ENCODE data around the gene CD27. TPM values are rescaled to one million over a fixed set of nuclear protein-coding genes. Genes with fewer than 3 reads are reported as not detected.
A peak's percentile ranks its signal among the peaks of the same experiment; 100 is the strongest.

CD27 gene
- total RNA-seq, 2 experiments from 2014 or later: 85.4 to 116 TPM

GRCh38 chr12:6451348-6452244, 6.8 kb downstream of the CD27 start, which contains the start of gene TAPBPL:
Gene TAPBPL, plus strand, starts transcription at chr12:6452042. Its CDS starts 207 bp downstream, at chr12:6452249.
- intact Hi-C loops (cut with DNase I, micrococcal nuclease): loop anchor here (1.0 to 5.0 kb wide), 5 partner anchors 10 to 42 kb away; partner anchors contain the start of genes MRPL51 (in 2 of the 2) and NCAPD2 (in 1 of the 2)
- POLR2A ChIA-PET: interaction anchor here (0.9 to 2.7 kb wide), 7 partner anchors 9 to 115 kb away, joined by 3 to 20 read pairs (median 8); partner anchors contain the start of genes GAPDH and VAMP1
- ATAC-seq: peak; percentile 84
- CTCF ChIA-PET: interaction anchor here (0.7 to 3.6 kb wide), 10 partner anchors 8 to 234 kb away, joined by 3 to 34 read pairs (median 4); partner anchors contain the start of gene VAMP1
- Mint-ChIP-seq H3K4me1 (peaks cover 67% of the 10 kb centered on the region), H3K4me3 (peak within 1 kb of the TSS; percentile 100), H3K27ac (peak within 1 kb of the TSS; percentile 99), H3K36me3 (ENCODE audit: low read depth) (peaks cover 86% of the 10 kb centered on the region), H3K27me3 (no peaks in the 10 kb centered on the region), H3K9me3 (ENCODE audit: low read depth) (no peaks in the 10 kb centered on the region)
- DNase-seq: peak; percentile 91

GRCh38 chr12:6452245-6452943, 7.6 kb downstream of the CD27 start:
- Mint-ChIP-seq H3K4me1 (peaks cover 68% of the 10 kb centered on the region), H3K36me3 (ENCODE audit: low read depth) (peaks cover 87% of the 10 kb centered on the region), H3K4me3 (peak overlapping the region; percentile 100), H3K9me3 (ENCODE audit: low read depth) (no peaks in the 10 kb centered on the region), H3K27me3 (no peaks in the 10 kb centered on the region), H3K27ac (peak overlapping the region; percentile 99)
- POLR2A ChIA-PET: interaction anchor here (0.9 to 2.7 kb wide), 8 partner anchors 8 to 116 kb away, joined by 3 to 20 read pairs (median 6); partner anchors contain the start of genes GAPDH and VAMP1
- peak; percentile 3 for ATAC-seq
- CTCF ChIA-PET: interaction anchor here (1.2 to 3.6 kb wide), 6 partner anchors 9 to 168 kb away, joined by 3 to 34 read pairs (median 12); partner anchors contain the start of gene VAMP1
- intact Hi-C loops (cut with DNase I, micrococcal nuclease): loop anchor here (1.0 to 5.0 kb wide), 3 partner anchors 9 to 40 kb away; partner anchors contain the start of genes MRPL51 (in 1 of the 2) and NCAPD2 (in 1 of the 2)
- DNase-seq: peak; percentile 47

- ATAC-seq: no peak
- peak overlapping the region; percentile 100 for H3K4me3 Mint-ChIP-seq
- ChIA-PET POLR2A (interaction anchor here (0.9 to 2.7 kb wide), 6 partner anchors 8 to 82 kb away, joined by 3 to 20 read pairs (median 9); partner anchors contain the start of gene VAMP1), CTCF (interaction anchor here (0.6 to 3.6 kb wide), 6 partner anchors 9 to 29 kb away, joined by 3 to 34 read pairs (median 14); partner anchors contain the start of gene VAMP1)
- intact Hi-C loops (cut with DNase I, micrococcal nuclease): loop anchor here (1.0 to 5.0 kb wide), 3 partner anchors 8 to 39 kb away; partner anchors contain the start of genes MRPL51 (in 1 of the 2) and NCAPD2 (in 1 of the 2)
- DNase-seq: peak; percentile 59
- no peaks in the 10 kb centered on the region for H3K27me3 Mint-ChIP-seq
- H3K4me1 Mint-ChIP-seq: peaks cover 63% of the 10 kb centered on the region
- H3K9me3 Mint-ChIP-seq (ENCODE audit: low read depth): no peaks in the 10 kb centered on the region
- H3K36me3 Mint-ChIP-seq (ENCODE audit: low read depth): peaks cover 88% of the 10 kb centered on the region
- H3K27ac Mint-ChIP-seq: peak overlapping the region; percentile 99
Measured at GRCh38 chr12:6452944-6453630, 8.3 kb downstream of the CD27 start.

GRCh38 chr12:6457220-6457945, 12.6 kb downstream of the CD27 start:
- intact Hi-C loops (cut with DNase I, micrococcal nuclease): no loop called here
- no peak for ATAC-seq
- no peak overlapping the region for H3K4me3 Mint-ChIP-seq
- no peaks in the 10 kb centered on the region for H3K27me3 Mint-ChIP-seq
- no peaks in the 10 kb centered on the region for H3K9me3 Mint-ChIP-seq (ENCODE audit: low read depth)
- ChIA-PET POLR2A (interaction anchor here (0.8 kb wide), 2 partner anchors 11 to 33 kb away, joined by 3 to 5 read pairs; no protein-coding TSS in a partner anchor), CTCF (interaction anchor here (0.7 to 1.8 kb wide), 6 partner anchors 8 to 416 kb away, joined by 3 to 13 read pairs (median 4); partner anchors contain the start of genes SPSB2 and VAMP1)
- peaks cover 80% of the 10 kb centered on the region for H3K4me1 Mint-ChIP-seq
- peak overlapping the region; percentile 77 for H3K27ac Mint-ChIP-seq
- H3K36me3 Mint-ChIP-seq (ENCODE audit: low read depth): peaks cover 96% of the 10 kb centered on the region
- no peak for DNase-seq

- H3K9me3 Mint-ChIP-seq (ENCODE audit: low read depth): no peaks in the 10 kb centered on the region
- no peaks in the 10 kb centered on the region for H3K27me3 Mint-ChIP-seq
- ChIA-PET POLR2A (interaction anchor here (0.6 to 4.1 kb wide), 3 partner anchors 12 to 95 kb away, joined by 3 to 35 read pairs (median 3); partner anchors contain the start of genes CD27 and VAMP1), CTCF (interaction anchor here (0.7 to 8.6 kb wide), 4 partner anchors 12 to 470 kb away, joined by 3 to 200 read pairs (median 67); partner anchors contain the start of genes CD27 and VAMP1)
- DNase-seq (no peak), ATAC-seq (no peak)
- H3K27ac Mint-ChIP-seq: peak overlapping the region; percentile 73
- H3K4me1 Mint-ChIP-seq: peaks cover 87% of the 10 kb centered on the region
- H3K4me3 Mint-ChIP-seq: no peak overlapping the region
- H3K36me3 Mint-ChIP-seq (ENCODE audit: low read depth): peaks cover 96% of the 10 kb centered on the region
- intact Hi-C loops (cut with DNase I, micrococcal nuclease): no loop called here
Measured at GRCh38 chr12:6458281-6459003, 13.7 kb downstream of the CD27 start.

- ChIA-PET CTCF (interaction anchor here (0.6 to 8.6 kb wide), 5 partner anchors 11 to 470 kb away, joined by 3 to 200 read pairs (median 4); partner anchors contain the start of genes CD27 and VAMP1), POLR2A (interaction anchor here (0.6 to 4.1 kb wide), 3 partner anchors 11 to 94 kb away, joined by 3 to 35 read pairs (median 3); partner anchors contain the start of genes CD27 and VAMP1)
- H3K4me1 Mint-ChIP-seq: peaks cover 87% of the 10 kb centered on the region
- H3K27ac Mint-ChIP-seq: peak overlapping the region; percentile 73
- intact Hi-C loops (cut with DNase I, micrococcal nuclease): no loop called here
- H3K9me3 Mint-ChIP-seq (ENCODE audit: low read depth): no peaks in the 10 kb centered on the region
- ATAC-seq (no peak), DNase-seq (no peak)
- H3K36me3 Mint-ChIP-seq (ENCODE audit: low read depth): peaks cover 95% of the 10 kb centered on the region
- H3K27me3 Mint-ChIP-seq: no peaks in the 10 kb centered on the region
- no peak overlapping the region for H3K4me3 Mint-ChIP-seq
Measured at GRCh38 chr12:6459004-6459337, 14.2 kb downstream of the CD27 start.

GRCh38 chr12:6460751-6461371, 16.1 kb downstream of the CD27 start:
- Mint-ChIP-seq H3K4me1 (peaks cover 88% of the 10 kb centered on the region), H3K36me3 (ENCODE audit: low read depth) (peaks cover 93% of the 10 kb centered on the region), H3K4me3 (peak overlapping the region; percentile 75), H3K27me3 (no peaks in the 10 kb centered on the region), H3K9me3 (ENCODE audit: low read depth) (no peaks in the 10 kb centered on the region), H3K27ac (peak overlapping the region; percentile 100)
- DNase-seq: peak; percentile 69
- ChIA-PET CTCF (interaction anchor here (0.5 to 8.6 kb wide), 9 partner anchors 9 to 1401 kb away, joined by 3 to 200 read pairs (median 8); partner anchors contain the start of genes CD27, TAPBPL and VAMP1), POLR2A (interaction anchor here (0.6 to 4.1 kb wide), 12 partner anchors 8 to 126 kb away, joined by 3 to 46 read pairs (median 12); partner anchors contain the start of genes CD27, GAPDH, MRPL51 and TAPBPL)
- ATAC-seq: peak; percentile 31
- intact Hi-C loops (cut with DNase I, micrococcal nuclease): loop anchor here (1.0 kb wide), 2 partner anchors 9 to 38 kb away; partner anchors contain the start of gene TAPBPL (in 2 of the 2)

- peaks cover 86% of the 10 kb centered on the region for H3K4me1 Mint-ChIP-seq
- ChIA-PET CTCF (interaction anchor here (0.9 to 8.6 kb wide), 10 partner anchors 8 to 126 kb away, joined by 3 to 200 read pairs (median 6); partner anchors contain the start of genes CD27, TAPBPL and VAMP1), POLR2A (interaction anchor here (0.5 to 4.1 kb wide), 10 partner anchors 9 to 498 kb away, joined by 3 to 46 read pairs (median 12); partner anchors contain the start of genes CD27, GAPDH, MRPL51 and TAPBPL)
- no peaks in the 10 kb centered on the region for H3K27me3 Mint-ChIP-seq
- peak overlapping the region; percentile 75 for H3K4me3 Mint-ChIP-seq
- intact Hi-C loops (cut with DNase I, micrococcal nuclease): loop anchor here (1.0 to 2.0 kb wide), 7 partner anchors 9 to 125 kb away; partner anchors contain the start of genes TAPBPL (in 2 of the 2) and VAMP1 (in 1 of the 2)
- ATAC-seq (peak; percentile 81), DNase-seq (peak; percentile 92)
- peak overlapping the region; percentile 100 for H3K27ac Mint-ChIP-seq
- H3K36me3 Mint-ChIP-seq (ENCODE audit: low read depth): peaks cover 92% of the 10 kb centered on the region
- no peaks in the 10 kb centered on the region for H3K9me3 Mint-ChIP-seq (ENCODE audit: low read depth)
Measured at GRCh38 chr12:6461401-6462233, 16.9 kb downstream of the CD27 start.
